Right ventricle myocardium inferior (tissue), 1 donor: ENCODE data around the gene GAREM1. TPM values are rescaled to one million over a fixed set of nuclear protein-coding genes. Genes with fewer than 3 reads are reported as not detected.

Experiments used
- ATAC-seq: fragments of 200-7000 bp; cut with Tn5 transposase; one replicate; pipeline ENCODE4 v1.9.1; 2020; ENCODE audit warnings: mild to moderate bottlenecking, moderate library complexity
- DNase-seq: peaks from one replicate; pipeline ENCODE4 v3.0.0; 2021; ENCODE audit errors: missing footprints
- intact Hi-C: fragments of 100-400 bp; cut with DNase I; formaldehyde crosslinking; loops from one replicate; pipeline ENCODE4 v1.11.0; 2022
- total RNA-seq: library from RNA; stranded (reverse); fragmentation: NEBNext Ultra II Directional; extraction: Animal tissue kit (Norgen Biotek cat#: 25700); gene quantifications from one replicate; pipeline ENCODE4 v1.2.1, GENCODE V29; 2021
- donor health status: DM: no; HTN: yes; CAD: no; lungs with severe emphysema.

GAREM1 gene
- total RNA-seq, 1 donor from 2014 or later = 22.7 TPM

- DNase-seq (no peak), ATAC-seq (no peak)
- intact Hi-C loops = loop anchor here (5.0 kb wide), 1 partner anchor 36 kb away; no protein-coding TSS in a partner anchor
Observed at GRCh38 chr18:32386471-32386870, 84.2 kb downstream of the GAREM1 start.

GRCh38 chr18:32383050-32383819 is 87.4 kb downstream of the GAREM1 start:
- DNase-seq (no peak), ATAC-seq (peak; percentile 52)
- intact Hi-C loops = no loop called here

- DNase-seq = no peak
- intact Hi-C loops = no loop called here
- ATAC-seq = no peak
Observed at GRCh38 chr18:32381761-32382160, 88.9 kb downstream of the GAREM1 start.

GRCh38 chr18:32380559-32380958 is 90.1 kb downstream of the GAREM1 start:
- ATAC-seq (no peak), DNase-seq (no peak)
- intact Hi-C loops = no loop called here

GRCh38 chr18:32379891-32380290 is 90.8 kb downstream of the GAREM1 start:
- ATAC-seq (no peak), DNase-seq (no peak)
- intact Hi-C loops = no loop called here

GRCh38 chr18:32378705-32379104 is 92.0 kb downstream of the GAREM1 start:
- ATAC-seq (peak; percentile 77), DNase-seq (no peak)
- intact Hi-C loops = no loop called here

GRCh38 chr18:32373995-32374394 is 96.7 kb downstream of the GAREM1 start:
- ATAC-seq (no peak), DNase-seq (no peak)
- intact Hi-C loops = no loop called here

GRCh38 chr18:32373505-32373904 is 97.2 kb downstream of the GAREM1 start:
- intact Hi-C loops = no loop called here
- DNase-seq (no peak), ATAC-seq (no peak)

- ATAC-seq (no peak), DNase-seq (no peak)
- intact Hi-C loops = no loop called here
Observed at GRCh38 chr18:32372381-32373061, 98.2 kb downstream of the GAREM1 start.

GRCh38 chr18:32372047-32372380 is 98.7 kb downstream of the GAREM1 start:
- no peak for DNase-seq
- ATAC-seq = no peak
- intact Hi-C loops = no loop called here

GRCh38 chr18:32371384-32371783 is 99.3 kb downstream of the GAREM1 start:
- no peak for DNase-seq
- intact Hi-C loops = no loop called here
- ATAC-seq = no peak

- intact Hi-C loops = no loop called here
- DNase-seq (no peak), ATAC-seq (no peak)
Observed at GRCh38 chr18:32368991-32369390, 101.7 kb downstream of the GAREM1 start.

- no peak for DNase-seq
- no peak for ATAC-seq
- intact Hi-C loops = no loop called here
Observed at GRCh38 chr18:32368170-32368569, 102.5 kb downstream of the GAREM1 start.

- no peak for DNase-seq
- intact Hi-C loops = no loop called here
- ATAC-seq = no peak
Observed at GRCh38 chr18:32366586-32367538, 103.8 kb downstream of the GAREM1 start.

GRCh38 chr18:32362484-32362883 is 108.2 kb downstream of the GAREM1 start:
- intact Hi-C loops = no loop called here
- ATAC-seq = no peak
- DNase-seq = no peak

- intact Hi-C loops = no loop called here
- DNase-seq (no peak), ATAC-seq (no peak)
Observed at GRCh38 chr18:32360682-32361345, 109.9 kb downstream of the GAREM1 start.

- no peak for DNase-seq
- peak; percentile 23 for ATAC-seq
- intact Hi-C loops = no loop called here
Observed at GRCh38 chr18:32358529-32358928, 112.2 kb downstream of the GAREM1 start.

- ATAC-seq = peak; percentile 26
- intact Hi-C loops = no loop called here
- no peak for DNase-seq
Observed at GRCh38 chr18:32358075-32358474, 112.6 kb downstream of the GAREM1 start.

GRCh38 chr18:32355896-32356295 is 114.8 kb downstream of the GAREM1 start:
- DNase-seq (no peak), ATAC-seq (no peak)
- intact Hi-C loops = no loop called here
